ENCODE results near the gene CALML4.
"Not testable (repeated sequence)": the region's sequence is repeated elsewhere in the genome, so short reads cannot be mapped to it uniquely, and the experiment has no call there.

Gene CALML4

GRCh38 chr15:68208136-68208535, 3.0 kb upstream of the CALML4 start:
- no peak for DNase-seq (ENCODE audit: low read depth, low spot score)

- DNase-seq (ENCODE audit: low read depth, low spot score): no peak
Observed at GRCh38 chr15:68207176-68207935, 2.2 kb upstream of the CALML4 start.

GRCh38 chr15:68206711-68207151, 1.6 kb upstream of the CALML4 start:
- no peak for DNase-seq (ENCODE audit: low read depth, low spot score)

- DNase-seq (ENCODE audit: low read depth, low spot score): no peak
Observed at GRCh38 chr15:68205954-68206539, 915 bp upstream of the CALML4 start.

- no peak for DNase-seq (ENCODE audit: low read depth, low spot score)
Observed at GRCh38 chr15:68205558-68205944, 419 bp upstream of the CALML4 start.

GRCh38 chr15:68204361-68204760, 771 bp downstream of the CALML4 start:
- DNase-seq (ENCODE audit: low read depth, low spot score): no peak

- DNase-seq (ENCODE audit: low read depth, low spot score): no peak
Observed at GRCh38 chr15:68203956-68204355, 1.2 kb downstream of the CALML4 start.

GRCh38 chr15:68203486-68203885, 1.6 kb downstream of the CALML4 start:
- no peak for DNase-seq (ENCODE audit: low read depth, low spot score)

GRCh38 chr15:68202994-68203393, 2.1 kb downstream of the CALML4 start:
- not testable (repeated sequence) for DNase-seq (ENCODE audit: low read depth, low spot score)

GRCh38 chr15:68201879-68202261, 3.3 kb downstream of the CALML4 start:
- no peak for DNase-seq (ENCODE audit: low read depth, low spot score)

GRCh38 chr15:68201153-68201878, 3.8 kb downstream of the CALML4 start:
- no peak for DNase-seq (ENCODE audit: low read depth, low spot score)

- DNase-seq (ENCODE audit: low read depth, low spot score): no peak
Observed at GRCh38 chr15:68200016-68200861, 4.9 kb downstream of the CALML4 start.

- no peak for DNase-seq (ENCODE audit: low read depth, low spot score)
Observed at GRCh38 chr15:68199340-68199739, 5.8 kb downstream of the CALML4 start.

- DNase-seq (ENCODE audit: low read depth, low spot score): no peak
Observed at GRCh38 chr15:68197661-68198437, 7.3 kb downstream of the CALML4 start.

- no peak for DNase-seq (ENCODE audit: low read depth, low spot score)
Observed at GRCh38 chr15:68197170-68197492, 8.0 kb downstream of the CALML4 start.

GRCh38 chr15:68196445-68197169, 8.5 kb downstream of the CALML4 start:
- no peak for DNase-seq (ENCODE audit: low read depth, low spot score)

- no peak for DNase-seq (ENCODE audit: low read depth, low spot score)
Observed at GRCh38 chr15:68195336-68196112, 9.6 kb downstream of the CALML4 start.

- DNase-seq (ENCODE audit: low read depth, low spot score): no peak
Observed at GRCh38 chr15:68192804-68193486, 12.2 kb downstream of the CALML4 start.

GRCh38 chr15:68192117-68192516, 13.0 kb downstream of the CALML4 start:
- DNase-seq (ENCODE audit: low read depth, low spot score): no peak

All from brain pericyte (primary cell).